Natural killer cell (primary cell): Measurements from ENCODE around the gene CAPN10. TPM values are rescaled to one million over a fixed set of nuclear protein-coding genes. Genes with fewer than 3 reads are reported as not detected.
A peak's percentile ranks its signal among the peaks of the same experiment; 100 is the strongest.

Experiments
- ATAC-seq, 3 donors: fragments of 150-1000 bp in 2 of 3; fragments of 200-7000 bp in 1 of 3; cut with Tn5 transposase; 1 replicate in 1 of 3; 2 replicates in 2 of 3; pipeline ENCODE4 v1.10.0; 2021; ENCODE audit warnings: mild to moderate bottlenecking in 2 of 3, moderate library complexity in 2 of 3
- DNase-seq, 2 donors: peaks; one replicate each; pipeline versions ENCODE4 v3.0.0 to v3.0.0-alpha.2; 2013 to 2021; ENCODE audit warnings: mixed read lengths in 1 of 2
- H3K27ac ChIP-seq: one replicate; pipeline ENCODE4 v1.5.1; 2013; ENCODE audit warnings: mild to moderate bottlenecking, low read length
- H3K27me3 ChIP-seq: one replicate; pipeline ENCODE4 v1.6.1; 2013; ENCODE audit warnings: low read length; ENCODE audit not compliant: control insufficient read depth, insufficient read depth
- H3K36me3 ChIP-seq: one replicate; pipeline ENCODE4 v1.6.1; 2013; ENCODE audit warnings: low read length; ENCODE audit not compliant: control insufficient read depth, insufficient read depth
- H3K4me1 ChIP-seq: one replicate; pipeline ENCODE4 v1.6.1; 2013; ENCODE audit warnings: low read length; ENCODE audit not compliant: control insufficient read depth, insufficient read depth
- H3K4me3 ChIP-seq: one replicate; pipeline ENCODE4 v1.5.1; 2013; ENCODE audit warnings: low read length
- H3K9me3 ChIP-seq: one replicate; pipeline ENCODE4 v1.6.1; 2013; ENCODE audit warnings: low read length; ENCODE audit not compliant: control insufficient read depth, insufficient read depth
- H3K27ac Mint-ChIP-seq, 2 donors: one replicate each; pipeline ENCODE4 v1.8.0; 2022; ENCODE audit warnings: mild to moderate bottlenecking in 2 of 2, mixed read lengths in 2 of 2, moderate library complexity in 1 of 2
- H3K27me3 Mint-ChIP-seq, 2 donors: one replicate each; pipeline ENCODE4 v1.8.0; 2022; ENCODE audit warnings: low read depth in 2 of 2, mixed read lengths in 2 of 2
- H3K36me3 Mint-ChIP-seq: one replicate; pipeline ENCODE4 v1.8.0; 2022; ENCODE audit warnings: mixed read lengths
- H3K4me1 Mint-ChIP-seq, 2 donors: one replicate each; pipeline ENCODE4 v1.8.0; 2022; ENCODE audit warnings: mixed read lengths in 2 of 2
- H3K4me3 Mint-ChIP-seq: one replicate; pipeline ENCODE4 v1.8.0; 2022; ENCODE audit warnings: mild to moderate bottlenecking, moderate library complexity, mixed read lengths
- H3K9me3 Mint-ChIP-seq, 2 donors: one replicate each; pipeline ENCODE4 v1.8.0; 2022; ENCODE audit warnings: mixed read lengths in 2 of 2
- CTCF ChIP-seq: fragments of 200-600 bp; IDR thresholded peaks from one replicate; pipeline ENCODE4 v1.8.0; 2022; ENCODE audit warnings: antibody characterized with exemption
- WGBS: methylation state at CpG from one replicate; pipeline ENCODE4 v1.1.7; 2013; ENCODE audit warnings: missing lambda C conversion rate; ENCODE audit not compliant: insufficient coverage; 5-methylcytosine and 5-hydroxymethylcytosine counted together
- intact Hi-C: fragments of 100-400 bp; cut with micrococcal nuclease; formaldehyde crosslinking; loops from one replicate; pipeline ENCODE4 v1.14.2; 2022
- total RNA-seq, 4 donors: library from RNA; stranded (reverse); fragments of 120-200 nt in 1 of 4; gene quantifications; one replicate each; pipeline versions ENCODE4 v1.2.3 to v1.2.4, GENCODE V29; 2013 to 2022

The CAPN10 gene
- total RNA-seq, 3 donors from 2014 or later (not counting 1 experiment from before 2014, with no cell fraction given) = 69.3 to 95.1 (median 91.0) TPM

DNA sequence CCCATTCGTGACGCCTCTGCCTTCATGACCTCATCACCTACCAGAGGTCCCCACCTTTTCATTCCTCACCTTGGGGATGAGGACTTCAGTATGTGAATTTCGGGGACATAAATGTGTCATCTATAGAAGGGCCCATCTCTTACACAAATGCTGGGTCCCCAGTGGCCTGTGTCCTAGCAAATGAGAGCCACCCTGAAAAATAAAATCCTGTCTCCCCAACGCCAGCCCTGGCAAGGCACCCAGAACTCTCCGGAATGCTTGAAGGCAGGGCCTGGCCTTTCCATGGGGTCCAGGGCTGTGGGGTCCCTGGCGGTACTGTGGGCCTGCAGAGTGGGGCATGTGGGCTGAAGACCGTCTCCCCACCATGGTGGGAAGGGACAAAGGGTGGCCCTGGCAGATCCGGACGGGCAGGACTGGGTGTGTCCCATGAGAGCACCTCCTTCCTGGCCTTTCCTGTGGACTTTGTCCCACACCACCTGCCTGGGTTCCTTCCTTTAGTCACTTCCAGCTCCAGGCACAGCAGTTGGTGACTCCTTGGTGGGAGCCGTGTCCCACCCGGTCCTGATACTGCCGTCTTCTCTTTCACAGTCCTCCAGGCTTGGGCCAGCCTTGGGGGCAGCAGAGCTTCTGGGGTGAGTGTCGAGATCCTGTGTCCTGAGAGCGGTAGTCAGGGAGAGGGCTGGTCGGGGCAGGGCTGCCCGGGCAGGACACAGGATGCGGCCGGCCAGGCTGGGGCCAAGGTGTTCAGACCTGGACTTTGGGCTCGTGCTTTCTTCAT, 18.6 kb downstream of the CAPN10 start:
- TF ChIP-seq CTCF = no peak
- H3K4me3 ChIP-seq = no peak overlapping the region
- Mint-ChIP-seq H3K27me3 (no peaks in the 10 kb centered on the region), H3K27ac (peak overlapping the region in 1 of 2 donors; percentile 42), H3K36me3 (no peaks in the 10 kb centered on the region), H3K4me3 (no peak overlapping the region), H3K9me3 (no peaks in the 10 kb centered on the region), H3K4me1 (peaks cover 6 to 7% of the 10 kb centered on the region in 2 donors)
- H3K27ac ChIP-seq = no peak overlapping the region
- no peak for DNase-seq
- H3K9me3 ChIP-seq = no peaks in the 10 kb centered on the region
- no peak for ATAC-seq
- H3K27me3 ChIP-seq = no peaks in the 10 kb centered on the region
- no peaks in the 10 kb centered on the region for H3K36me3 ChIP-seq
- WGBS = 96% methylated on average over 19 of the region's 19 CpGs
- H3K4me1 ChIP-seq = peaks cover 9% of the 10 kb centered on the region
- intact Hi-C loops = no loop called here

DNA sequence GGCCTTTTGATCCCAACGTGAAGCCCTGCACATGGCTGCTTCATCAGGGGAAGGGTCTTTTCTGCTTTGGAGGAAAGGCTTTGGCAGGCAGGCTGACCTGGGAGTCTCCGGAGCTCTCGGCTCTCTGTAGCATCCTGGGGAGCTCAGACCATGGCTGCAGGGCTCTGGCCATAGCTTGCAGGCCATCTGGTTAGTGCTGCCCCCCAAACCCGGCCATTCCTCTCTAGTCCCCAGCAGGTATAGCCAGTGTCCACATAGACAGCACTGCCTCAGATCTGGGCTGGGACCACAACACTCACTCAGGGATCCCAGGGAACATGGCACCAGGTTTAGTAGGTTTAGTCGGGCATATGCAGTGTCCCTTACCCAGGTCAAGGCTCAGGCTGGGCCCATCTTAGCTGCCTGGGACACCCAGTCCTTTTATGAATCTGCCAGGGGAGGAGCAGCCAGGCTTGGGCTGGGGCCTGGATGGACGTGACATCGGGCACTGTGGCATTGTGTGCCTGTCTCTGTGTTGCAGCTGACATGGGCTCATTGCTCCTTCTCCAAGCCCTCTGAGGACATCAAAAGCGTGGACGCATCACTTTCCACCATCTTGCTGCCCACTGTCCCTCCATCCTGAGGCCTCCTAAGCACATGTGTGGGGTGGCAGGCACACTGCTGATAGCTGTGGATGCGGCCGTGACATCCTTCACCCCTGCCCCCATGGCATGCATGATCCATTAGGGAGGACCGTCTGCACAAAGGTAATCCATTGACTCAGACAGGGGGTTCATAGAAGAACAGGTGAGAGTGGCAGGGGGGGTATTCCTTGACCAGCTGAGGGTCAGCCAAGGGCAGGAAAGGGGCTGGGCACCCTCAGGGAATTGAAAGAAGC, 19.6 kb downstream of the CAPN10 start:
- Mint-ChIP-seq H3K4me3 (no peak overlapping the region), H3K27me3 (no peaks in the 10 kb centered on the region), H3K36me3 (no peaks in the 10 kb centered on the region), H3K27ac (no peak overlapping the region), H3K4me1 (peaks cover 6 to 7% of the 10 kb centered on the region in 2 donors), H3K9me3 (no peaks in the 10 kb centered on the region)
- TF ChIP-seq CTCF = no peak
- H3K27ac ChIP-seq = no peak overlapping the region
- peaks cover 9% of the 10 kb centered on the region for H3K4me1 ChIP-seq
- no peaks in the 10 kb centered on the region for H3K9me3 ChIP-seq
- intact Hi-C loops = no loop called here
- no peaks in the 10 kb centered on the region for H3K36me3 ChIP-seq
- ATAC-seq = no peak
- 93% methylated on average over 12 of the region's 12 CpGs for WGBS
- H3K27me3 ChIP-seq = no peaks in the 10 kb centered on the region
- DNase-seq = no peak
- no peak overlapping the region for H3K4me3 ChIP-seq

DNA sequence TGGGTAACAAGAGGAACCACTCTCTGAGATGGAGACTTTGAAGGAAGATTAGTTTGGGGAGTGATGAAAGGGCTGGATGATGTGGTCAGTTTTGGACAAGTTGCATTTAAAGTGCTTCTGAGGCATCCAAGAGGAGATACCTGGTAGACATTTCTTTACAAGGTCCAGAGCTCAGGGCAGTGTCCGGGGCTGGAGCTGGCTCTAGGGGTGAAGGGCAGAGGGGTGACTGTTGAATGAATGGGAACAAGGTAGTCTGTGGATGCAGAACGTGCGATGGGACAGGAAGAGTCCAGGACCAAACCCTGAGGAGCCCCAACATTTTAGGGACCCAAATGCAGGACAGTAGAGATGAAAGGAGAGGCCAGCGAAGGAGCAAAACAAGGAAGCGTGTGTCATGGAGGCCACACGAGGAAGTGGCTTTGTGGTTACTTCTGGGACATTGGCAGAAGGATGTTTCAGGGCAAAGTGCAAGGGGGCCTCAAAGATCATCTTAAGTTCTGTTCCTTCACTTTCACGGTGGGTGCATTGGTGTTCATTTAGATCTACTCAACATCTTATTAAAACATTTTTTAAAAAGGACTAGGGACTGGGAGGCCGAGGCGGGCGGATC, 25.2 kb downstream of the CAPN10 start:
- Histone ChIP-seq H3K36me3 (no peaks in the 10 kb centered on the region), H3K27me3 (no peaks in the 10 kb centered on the region), H3K4me3 (no peak overlapping the region), H3K27ac (peak overlapping the region; percentile 16), H3K9me3 (no peaks in the 10 kb centered on the region), H3K4me1 (peaks cover 21% of the 10 kb centered on the region)
- peak; percentile 68 to 76 (median 72) for ATAC-seq
- intact Hi-C loops = no loop called here
- DNase-seq = peak in 1 of 2 donors; percentile 23
- H3K27ac Mint-ChIP-seq = no peak overlapping the region
- no peak overlapping the region for H3K4me3 Mint-ChIP-seq
- TF ChIP-seq CTCF = no peak
- H3K4me1 Mint-ChIP-seq = no peaks in the 10 kb centered on the region
- no peaks in the 10 kb centered on the region for H3K36me3 Mint-ChIP-seq
- H3K27me3 Mint-ChIP-seq = no peaks in the 10 kb centered on the region
- H3K9me3 Mint-ChIP-seq = no peaks in the 10 kb centered on the region
- 40% methylated on average over 9 of the region's 10 CpGs for WGBS
